HG02571 (cell line): ENCODE measurements around the gene TM2D1.

Source experiments
- ATAC-seq: cut with Tn5 transposase; IDR thresholded peaks from one replicate; pipeline ENCODE4 v1.9.1; 2021; ENCODE audit warnings: mild to moderate bottlenecking, moderate library complexity; ENCODE audit not compliant: unreplicated experiment

TM2D1 gene

GRCh38 chr1:61645476-61645875 lies 79.5 kb downstream of the TM2D1 start:
- ATAC-seq, result no peak

- ATAC-seq, result no peak
Measured at GRCh38 chr1:61644303-61644702, 80.6 kb downstream of the TM2D1 start.

- no peak for ATAC-seq
Measured at GRCh38 chr1:61642475-61643232, 82.3 kb downstream of the TM2D1 start.

GRCh38 chr1:61641578-61642336 lies 83.2 kb downstream of the TM2D1 start:
- peak; percentile 84 for ATAC-seq

- no peak for ATAC-seq
Measured at GRCh38 chr1:61640531-61641530, 84.1 kb downstream of the TM2D1 start.

GRCh38 chr1:61639608-61640336 lies 85.2 kb downstream of the TM2D1 start:
- no peak for ATAC-seq

GRCh38 chr1:61638911-61639605 lies 85.9 kb downstream of the TM2D1 start:
- no peak for ATAC-seq

- no peak for ATAC-seq
Measured at GRCh38 chr1:61638296-61638695, 86.6 kb downstream of the TM2D1 start.

- ATAC-seq, result no peak
Measured at GRCh38 chr1:61637470-61637869, 87.5 kb downstream of the TM2D1 start.

GRCh38 chr1:61636814-61637213 lies 88.1 kb downstream of the TM2D1 start:
- ATAC-seq, result no peak

- no peak for ATAC-seq
Measured at GRCh38 chr1:61636376-61636775, 88.6 kb downstream of the TM2D1 start.

GRCh38 chr1:61635557-61635956 lies 89.4 kb downstream of the TM2D1 start:
- ATAC-seq, result no peak

GRCh38 chr1:61631436-61631835 lies 93.5 kb downstream of the TM2D1 start:
- ATAC-seq, result no peak
